Measurements from ENCODE around the gene NUDT8.

The NUDT8 gene

DNA sequence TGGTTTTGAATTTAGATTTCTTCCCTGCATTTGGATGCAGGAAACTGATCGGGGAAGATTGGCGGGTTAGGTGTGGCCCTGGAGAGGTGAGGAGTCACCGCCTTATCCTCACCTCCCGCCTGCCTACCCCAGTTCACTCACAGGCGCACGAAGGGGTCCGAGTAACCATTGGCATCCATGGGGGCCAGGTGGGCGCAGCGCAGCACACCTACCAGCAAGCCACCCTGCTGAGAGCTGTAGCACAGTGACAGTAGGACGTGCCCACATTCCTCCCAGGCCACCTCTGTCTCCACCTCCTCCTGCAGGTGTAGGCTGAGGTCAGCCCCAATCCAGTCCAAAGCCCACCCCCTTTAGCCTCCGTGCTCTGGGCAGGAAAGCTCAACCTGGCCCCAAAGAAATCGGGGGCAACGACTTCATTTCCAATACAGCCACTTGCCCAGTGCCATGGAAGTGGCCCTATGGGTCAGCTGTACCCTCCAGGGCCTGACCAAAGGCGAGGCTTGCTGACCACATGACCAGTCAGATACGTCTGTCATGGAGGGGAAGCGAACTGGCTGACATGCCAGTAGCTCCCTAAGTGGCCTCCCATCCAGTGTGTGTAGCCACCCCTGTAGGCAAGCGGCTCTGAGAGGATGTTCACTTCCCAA lies 16.3 kb downstream of the NUDT8 start:
- no peak for FAIRE-seq
- TF ChIP-seq, protein P1, sequence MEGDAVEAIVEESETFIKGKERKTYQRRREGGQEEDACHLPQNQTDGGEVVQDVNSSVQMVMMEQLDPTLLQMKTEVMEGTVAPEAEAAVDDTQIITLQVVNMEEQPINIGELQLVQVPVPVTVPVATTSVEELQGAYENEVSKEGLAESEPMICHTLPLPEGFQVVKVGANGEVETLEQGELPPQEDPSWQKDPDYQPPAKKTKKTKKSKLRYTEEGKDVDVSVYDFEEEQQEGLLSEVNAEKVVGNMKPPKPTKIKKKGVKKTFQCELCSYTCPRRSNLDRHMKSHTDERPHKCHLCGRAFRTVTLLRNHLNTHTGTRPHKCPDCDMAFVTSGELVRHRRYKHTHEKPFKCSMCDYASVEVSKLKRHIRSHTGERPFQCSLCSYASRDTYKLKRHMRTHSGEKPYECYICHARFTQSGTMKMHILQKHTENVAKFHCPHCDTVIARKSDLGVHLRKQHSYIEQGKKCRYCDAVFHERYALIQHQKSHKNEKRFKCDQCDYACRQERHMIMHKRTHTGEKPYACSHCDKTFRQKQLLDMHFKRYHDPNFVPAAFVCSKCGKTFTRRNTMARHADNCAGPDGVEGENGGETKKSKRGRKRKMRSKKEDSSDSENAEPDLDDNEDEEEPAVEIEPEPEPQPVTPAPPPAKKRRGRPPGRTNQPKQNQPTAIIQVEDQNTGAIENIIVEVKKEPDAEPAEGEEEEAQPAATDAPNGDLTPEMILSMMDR (IDR thresholded peaks at IDR 0.05; ENCODE audit: insufficient read depth, missing control alignments) = no peak
- DNase-seq (ENCODE audit: insufficient read length, low spot score) = no peak

DNA sequence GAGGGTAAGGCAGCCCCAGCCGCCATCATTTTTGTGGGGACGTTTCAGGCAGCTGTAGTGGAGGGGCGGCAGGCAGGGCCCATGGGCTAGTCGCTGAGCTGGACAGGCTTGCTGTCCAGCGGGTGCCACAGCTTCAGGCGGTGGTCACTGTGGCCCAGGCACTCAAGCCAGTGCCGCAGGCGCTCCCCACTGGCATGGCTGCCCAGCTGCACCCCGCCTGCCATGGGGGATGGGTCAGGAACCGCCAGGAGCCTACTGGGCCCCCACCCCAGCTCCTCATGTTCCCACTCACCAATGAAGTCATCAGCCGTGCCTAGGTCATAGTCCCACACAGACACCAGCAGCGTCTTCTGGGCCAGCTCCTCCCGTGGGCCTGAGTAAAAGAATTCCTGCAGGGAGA lies 17.0 kb downstream of the NUDT8 start:
- DNase-seq (ENCODE audit: insufficient read length, low spot score) (no peak), FAIRE-seq (no peak)
- TF ChIP-seq, protein P1 (IDR thresholded peaks at IDR 0.05; ENCODE audit: insufficient read depth, missing control alignments) = no peak

DNA sequence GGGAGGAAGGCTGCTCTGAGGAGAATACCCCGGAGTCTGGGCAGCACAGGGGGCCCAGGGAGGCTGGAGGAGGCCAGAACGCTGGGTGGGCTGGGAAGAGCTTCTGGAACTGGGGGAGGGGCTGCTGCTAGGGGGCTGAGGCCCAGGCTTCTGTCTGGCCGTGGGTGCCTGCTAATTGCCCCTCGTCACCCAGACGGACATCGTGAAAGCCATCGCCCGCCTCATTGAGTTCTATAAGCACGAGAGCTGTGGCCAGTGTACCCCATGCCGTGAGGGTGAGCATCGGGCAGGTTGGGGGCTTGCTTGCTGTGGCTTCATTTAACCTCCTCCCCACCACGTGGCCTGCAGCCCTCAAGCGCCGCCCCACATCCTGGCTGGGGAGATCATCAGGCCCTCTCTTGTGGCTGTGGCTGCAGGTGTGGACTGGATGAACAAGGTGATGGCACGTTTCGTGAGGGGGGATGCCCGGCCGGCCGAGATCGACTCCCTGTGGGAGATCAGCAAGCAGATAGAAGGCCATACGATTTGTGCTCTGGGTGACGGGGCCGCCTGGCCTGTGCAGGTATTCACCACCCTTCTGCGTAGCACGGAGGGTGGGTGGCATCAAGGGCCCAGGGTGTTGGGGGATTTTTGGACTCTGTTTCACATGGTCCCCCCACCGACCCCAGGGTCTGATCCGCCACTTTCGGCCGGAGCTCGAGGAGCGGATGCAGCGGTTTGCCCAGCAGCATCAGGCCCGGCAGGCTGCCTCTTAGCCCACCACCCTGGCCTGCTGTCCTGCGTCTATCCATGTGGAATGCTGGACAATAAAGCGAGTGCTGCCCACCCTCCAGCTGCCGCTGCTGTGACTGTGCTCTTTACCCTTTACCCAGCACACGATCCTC lies 17.8 kb downstream of the NUDT8 start:
- no peak for DNase-seq (ENCODE audit: insufficient read length, low spot score)
- TF ChIP-seq, protein P1 (IDR thresholded peaks at IDR 0.05; ENCODE audit: insufficient read depth, missing control alignments) = no peak
- FAIRE-seq = no peak

DNA sequence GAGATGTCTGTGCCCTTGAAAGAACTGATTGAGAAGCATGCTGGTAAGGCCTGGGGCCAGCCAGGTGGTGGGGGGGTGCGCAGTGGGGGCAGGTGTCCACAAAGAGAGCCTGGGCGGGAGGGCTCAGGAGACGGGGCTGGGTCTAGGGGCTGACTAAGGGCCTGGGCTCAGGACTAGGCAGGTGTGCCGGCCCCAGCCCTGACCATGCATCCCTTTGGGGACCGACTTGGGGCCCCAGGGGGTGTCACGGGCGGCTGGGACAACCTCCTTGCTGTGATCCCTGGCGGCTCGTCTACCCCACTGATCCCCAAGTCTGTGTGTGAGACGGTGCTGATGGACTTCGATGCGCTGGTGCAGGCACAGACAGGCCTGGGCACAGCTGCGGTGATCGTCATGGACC lies 18.6 kb downstream of the NUDT8 start:
- FAIRE-seq (no peak), DNase-seq (ENCODE audit: insufficient read length, low spot score) (no peak)
- TF ChIP-seq, protein P1 (IDR thresholded peaks at IDR 0.05; ENCODE audit: insufficient read depth, missing control alignments) = no peak

DNA sequence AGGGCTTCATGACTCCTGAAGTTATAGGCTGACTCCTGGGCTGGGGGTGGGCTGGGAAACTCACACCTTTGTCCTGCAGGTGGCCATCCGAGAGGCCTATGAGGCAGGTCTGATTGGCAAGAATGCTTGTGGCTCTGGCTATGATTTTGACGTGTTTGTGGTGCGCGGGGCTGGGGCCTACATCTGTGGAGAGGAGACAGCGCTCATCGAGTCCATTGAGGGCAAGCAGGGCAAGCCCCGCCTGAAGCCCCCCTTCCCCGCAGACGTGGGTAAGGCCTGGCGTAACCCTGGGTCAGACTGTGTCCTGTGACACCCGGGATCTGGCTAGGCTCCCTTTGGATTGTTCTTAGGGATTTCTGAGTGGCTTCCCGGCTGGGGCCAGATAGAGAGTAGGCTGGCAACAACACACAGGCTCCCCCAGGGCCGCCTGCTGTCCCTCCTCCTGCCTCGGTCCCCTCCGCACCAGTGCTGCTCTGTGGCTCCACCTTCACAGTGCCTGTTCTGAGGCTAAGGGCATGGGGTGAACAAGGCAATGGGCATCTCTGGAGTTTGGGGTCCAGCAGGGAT lies 19.4 kb downstream of the NUDT8 start:
- DNase-seq (ENCODE audit: insufficient read length, low spot score) (no peak), FAIRE-seq (no peak)
- TF ChIP-seq, protein P1 (IDR thresholded peaks at IDR 0.05; ENCODE audit: insufficient read depth, missing control alignments) = no peak

DNA sequence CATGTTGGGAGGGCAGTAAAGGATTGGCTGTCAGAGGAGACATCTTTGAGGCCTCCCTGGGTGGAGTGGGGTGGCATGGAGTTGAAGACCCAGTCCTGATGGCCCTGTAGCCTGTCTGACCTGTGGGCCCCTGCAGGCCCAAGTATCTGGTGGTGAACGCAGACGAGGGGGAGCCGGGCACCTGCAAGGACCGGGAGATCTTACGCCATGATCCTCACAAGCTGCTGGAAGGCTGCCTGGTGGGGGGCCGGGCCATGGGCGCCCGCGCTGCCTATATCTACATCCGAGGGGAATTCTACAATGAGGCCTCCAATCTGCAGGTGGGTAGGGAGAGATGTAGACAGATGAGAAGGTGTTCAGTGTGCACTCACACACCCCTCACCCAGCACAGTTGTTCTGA lies 20.4 kb downstream of the NUDT8 start:
- no peak for FAIRE-seq
- TF ChIP-seq, protein P1 (IDR thresholded peaks at IDR 0.05; ENCODE audit: insufficient read depth, missing control alignments) = no peak
- no peak for DNase-seq (ENCODE audit: insufficient read length, low spot score)

Measured in D721Med (cell line).